PC-3 (cell line): ENCODE data around the gene CPB2. TPM values are rescaled to one million over a fixed set of nuclear protein-coding genes. Genes with fewer than 3 reads are reported as not detected.

Experiments
- ATAC-seq: fragments of 200-7000 bp; cut with Tn5 transposase; 2 replicates; pipeline ENCODE4 v1.9.1; 2020; ENCODE audit warnings: mild to moderate bottlenecking, moderate library complexity
- BruUV-seq: library from RNA; stranded (reverse); fragments of 400-500 nt; replicated peaks from 2 replicates; lab custom pipeline; 2021; lab: Mats Ljungman, UMichigan
- CTCF ChIA-PET: fragments of 300-600 bp; sonication (Branson Sonifier 250); formaldehyde crosslinking; loops from one replicate; lab custom pipeline; 2022; ENCODE audit warnings: antibody characterized with exemption; lab: Charles Lee
- POLR2A ChIA-PET: fragments of 300-600 bp; sonication (Branson Sonifier 250); formaldehyde crosslinking; loops from one replicate; lab custom pipeline; 2022; ENCODE audit warnings: antibody characterized with exemption; ENCODE audit not compliant: unreplicated experiment; lab: Charles Lee
- DNase-seq: peaks from one replicate; pipeline ENCODE4 v3.0.0-alpha.2; 2015
- H2AFZ ChIP-seq: fragments of 300-600 bp; sonication (generic); 2 replicates; pipeline ENCODE4 v1.6.0; 2016; ENCODE audit warnings: antibody characterized with exemption, low read length
- H3F3A ChIP-seq: fragments of 300-600 bp; sonication (generic); one replicate; pipeline ENCODE4 v1.6.0; 2017; ENCODE audit warnings: antibody characterized with exemption, low read length, control low read depth, mild to moderate bottlenecking; ENCODE audit not compliant: unreplicated experiment
- H3K27ac ChIP-seq: fragments of 300-600 bp; sonication (generic); 2 replicates; pipeline ENCODE4 v1.5.1; 2016; ENCODE audit warnings: mild to moderate bottlenecking, low read length
- H3K27me3 ChIP-seq: fragments of 300-600 bp; sonication (generic); 2 replicates; pipeline ENCODE4 v1.6.1; 2016; ENCODE audit warnings: low read length, mixed read lengths
- H3K36me3 ChIP-seq: fragments of 300-600 bp; sonication (generic); 2 replicates; pipeline ENCODE4 v1.6.1; 2016; ENCODE audit warnings: low read depth, mixed run types, low read length, mixed read lengths
- H3K4me1 ChIP-seq: fragments of 300-600 bp; sonication (generic); 2 replicates; pipeline ENCODE4 v1.5.1; 2016; ENCODE audit warnings: low read length; ENCODE audit not compliant: insufficient read depth
- H3K4me2 ChIP-seq: fragments of 300-600 bp; sonication (generic); 2 replicates; pipeline ENCODE4 v1.6.0; 2016; ENCODE audit warnings: low read length
- H3K4me3 ChIP-seq: fragments of 300-600 bp; sonication (generic); 2 replicates; pipeline ENCODE4 v1.5.1; 2016; ENCODE audit warnings: mild to moderate bottlenecking, low read length, mixed read lengths
- H3K79me2 ChIP-seq: fragments of 300-600 bp; sonication (generic); 2 replicates; pipeline ENCODE4 v1.6.1; 2017; ENCODE audit warnings: low read length, mixed read lengths
- H3K9ac ChIP-seq: fragments of 300-600 bp; sonication (generic); 2 replicates; pipeline ENCODE4 v1.6.0; 2016; ENCODE audit warnings: mild to moderate bottlenecking, low read length
- H3K9me2 ChIP-seq: fragments of 300-600 bp; sonication (generic); replicated peaks from 2 replicates; pipeline ENCODE4 v1.6.1; 2016; ENCODE audit warnings: mixed run types, low read length, mixed read lengths
- H3K9me3 ChIP-seq: fragments of 300-600 bp; sonication (generic); 2 replicates; pipeline ENCODE4 v1.6.1; 2016; ENCODE audit warnings: low read length, mixed read lengths
- H4K20me1 ChIP-seq: fragments of 300-600 bp; sonication (generic); 2 replicates; pipeline ENCODE4 v1.6.1; 2016; ENCODE audit warnings: low read length, mixed read lengths
- CTCF ChIP-seq: fragments of 300-600 bp; sonication (generic); conservative IDR thresholded peaks from 2 replicates; pipeline ENCODE4 v1.5.1; 2017; ENCODE audit warnings: antibody characterized with exemption, low read depth, mild to moderate bottlenecking, low read length
- EZH2 ChIP-seq: fragments of 300-600 bp; sonication (generic); IDR thresholded peaks from one replicate; pipeline ENCODE4 v1.6.1; 2017; ENCODE audit warnings: antibody characterized with exemption, mild to moderate bottlenecking, low read length; ENCODE audit not compliant: unreplicated experiment
- EZH2phosphoT487 ChIP-seq: fragments of 300-600 bp; sonication (generic); IDR thresholded peaks from 2 replicates; pipeline ENCODE4 v1.6.1; 2018; ENCODE audit warnings: mild to moderate bottlenecking, antibody characterized with exemption, low read length, borderline replicate concordance
- intact Hi-C: fragments of 100-400 bp; cut with micrococcal nuclease; formaldehyde crosslinking; loops from 2 replicates; pipeline ENCODE4 v1.9.0; 2023
- total RNA-seq: library from RNA; depleted of rRNA; stranded (reverse); fragments of >200 nt; gene quantifications from 2 replicates; pipeline ENCODE4 v1.2.3, GENCODE V29; 2014

CPB2 gene
- total RNA-seq, 1 experiment from 2014 or later: not detected

DNA sequence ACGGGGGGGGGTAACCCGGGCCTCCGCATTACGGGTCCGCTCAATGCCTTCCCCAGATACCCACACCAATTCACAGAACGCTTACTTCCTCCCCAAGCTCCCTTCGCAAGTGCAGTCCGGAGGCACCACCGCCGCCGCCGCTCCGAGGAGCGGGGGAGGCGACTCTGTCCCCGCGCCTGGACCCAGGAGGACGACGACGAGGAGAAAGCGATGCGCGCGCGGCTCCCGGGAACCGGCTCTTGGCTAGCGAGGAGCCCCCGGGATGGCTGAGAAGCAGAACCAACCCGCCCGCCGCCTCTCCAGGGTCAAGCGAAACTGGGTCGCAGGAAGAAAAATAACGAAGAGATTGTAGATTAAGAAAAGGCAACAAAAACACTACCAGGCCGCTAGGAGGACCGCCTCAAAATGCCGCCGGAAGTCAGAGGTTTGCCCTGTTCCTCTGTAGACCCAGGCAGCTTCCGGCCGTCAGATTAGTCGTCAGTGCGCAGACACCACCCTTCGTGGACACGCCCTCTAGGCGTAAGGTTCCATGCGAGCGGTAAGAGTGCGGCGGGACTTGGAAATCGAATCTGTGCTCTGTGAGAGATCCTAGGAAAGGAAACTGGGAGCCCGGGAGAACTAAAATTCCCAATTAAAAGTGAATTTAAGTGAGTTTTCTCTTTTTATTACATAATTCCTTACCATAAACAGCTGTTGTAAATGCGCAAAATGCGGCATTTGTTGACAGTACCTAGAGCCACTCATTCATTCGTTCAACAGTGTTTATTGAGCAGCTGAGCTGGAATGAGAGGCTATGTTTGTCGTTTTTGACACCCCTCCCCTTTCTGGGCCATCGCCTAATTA is 52.3 kb downstream of the CPB2 start, which contains the start of gene ZC3H13:
ZC3H13 (minus strand) TSS at position 428 of the 843 bp plus-strand sequence. CDS start 7,239 bp downstream, outside the sequence.
- Histone ChIP-seq H3K79me2 (peaks cover 48% of the 10 kb centered on the region), H3K9me2 (no peaks in the 10 kb centered on the region), H4K20me1 (peaks cover 10% of the 10 kb centered on the region; the same call in 1 of the 2 replicates), H3F3A (no peaks in the 10 kb centered on the region), H3K36me3 (no peaks in the 10 kb centered on the region), H3K27me3 (no peaks in the 10 kb centered on the region), H3K4me3 (peak within 1 kb of the TSS; percentile 98), H2AFZ (peak within 1 kb of the TSS; percentile 97), H3K4me1 (peaks cover 18% of the 10 kb centered on the region; the same call in 1 of the 2 replicates), H3K9me3 (no peaks in the 10 kb centered on the region), H3K9ac (peak within 1 kb of the TSS; percentile 93), H3K4me2 (peak within 1 kb of the TSS; percentile 79), H3K27ac (peak within 1 kb of the TSS; percentile 45; the same call in 1 of the 2 replicates)
- intact Hi-C loops: loop anchor here (5.0 kb wide), 1 partner anchor 75 kb away; no protein-coding TSS in a partner anchor
- peak; percentile 28; the same call in 1 of the 2 replicates for TF ChIP-seq CTCF
- no peak for TF ChIP-seq EZH2
- peak; percentile 92 for DNase-seq
- POLR2A ChIA-PET: no interaction called here
- peak; percentile 99 for ATAC-seq
- no TSS peak for BruUV-seq
- CTCF ChIA-PET: no interaction called here

DNA sequence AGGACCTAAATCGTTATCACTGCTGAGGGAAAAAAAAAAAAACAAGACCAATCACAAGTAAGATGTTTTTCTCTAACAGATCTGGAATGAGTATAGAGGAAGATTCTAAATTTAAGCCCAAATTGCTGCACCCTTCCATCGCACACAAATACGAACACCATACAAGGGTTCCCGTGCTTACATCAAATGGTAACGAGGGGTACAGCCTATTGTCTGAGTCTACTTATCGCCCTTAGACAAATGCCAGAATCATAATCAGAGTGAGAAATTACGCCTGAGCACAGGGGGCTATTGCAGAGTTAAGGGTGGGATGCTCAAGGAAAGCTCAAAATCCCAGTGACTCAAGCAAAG is 52.9 kb downstream of the CPB2 start:
- Histone ChIP-seq H3K4me1 (peaks cover 18% of the 10 kb centered on the region; the same call in 1 of the 2 replicates), H3K9me3 (no peaks in the 10 kb centered on the region), H3F3A (no peaks in the 10 kb centered on the region), H3K9ac (peak overlapping the region; percentile 93), H3K36me3 (no peaks in the 10 kb centered on the region), H3K4me3 (peak overlapping the region; percentile 98), H3K27ac (peak overlapping the region; percentile 45; the same call in 1 of the 2 replicates), H4K20me1 (peaks cover 10% of the 10 kb centered on the region; the same call in 1 of the 2 replicates), H3K79me2 (peaks cover 54% of the 10 kb centered on the region), H3K9me2 (no peaks in the 10 kb centered on the region), H3K4me2 (peak overlapping the region; percentile 79), H3K27me3 (no peaks in the 10 kb centered on the region), H2AFZ (peak overlapping the region; percentile 97; the same call in 1 of the 2 replicates)
- ChIA-PET POLR2A (no interaction called here), CTCF (no interaction called here)
- no peak for DNase-seq
- TF ChIP-seq CTCF: no peak
- TF ChIP-seq EZH2phosphoT487: no peak
- TF ChIP-seq EZH2: no peak
- intact Hi-C loops: loop anchor here (5.0 kb wide), 1 partner anchor 75 kb away; no protein-coding TSS in a partner anchor
- no peak; the same call in 1 of the 2 replicates for ATAC-seq
- BruUV-seq: TSS peak; percentile 54
